Memory B cell (primary cell): Measurements from ENCODE around the gene PRSS33.

Experiments
- ATAC-seq: fragments of 150-1000 bp; cut with Tn5 transposase; 2 replicates; pipeline ENCODE4 v1.10.0; 2021; ENCODE audit warnings: low read depth, mild to moderate bottlenecking, moderate library complexity
- DNase-seq, 2 donors: peaks; one replicate each; pipeline ENCODE4 v3.0.0; 2022; ENCODE audit warnings: low spot score in 2 of 2
- H3K27ac Mint-ChIP-seq: one replicate; pipeline ENCODE4 v1.8.0; 2022; ENCODE audit warnings: mild to moderate bottlenecking, moderate library complexity, mixed read lengths
- H3K27me3 Mint-ChIP-seq: one replicate; pipeline ENCODE4 v1.8.0; 2022; ENCODE audit warnings: mixed read lengths
- H3K36me3 Mint-ChIP-seq: one replicate; pipeline ENCODE4 v1.8.0; 2022; ENCODE audit warnings: mild to moderate bottlenecking, mixed read lengths
- H3K4me1 Mint-ChIP-seq: one replicate; pipeline ENCODE4 v1.8.0; 2022; ENCODE audit warnings: mixed read lengths
- H3K4me3 Mint-ChIP-seq: one replicate; pipeline ENCODE4 v1.8.0; 2022; ENCODE audit warnings: mild to moderate bottlenecking, moderate library complexity, mixed read lengths
- H3K9me3 Mint-ChIP-seq: one replicate; pipeline ENCODE4 v1.8.0; 2022; ENCODE audit warnings: mixed read lengths

The PRSS33 gene

DNA sequence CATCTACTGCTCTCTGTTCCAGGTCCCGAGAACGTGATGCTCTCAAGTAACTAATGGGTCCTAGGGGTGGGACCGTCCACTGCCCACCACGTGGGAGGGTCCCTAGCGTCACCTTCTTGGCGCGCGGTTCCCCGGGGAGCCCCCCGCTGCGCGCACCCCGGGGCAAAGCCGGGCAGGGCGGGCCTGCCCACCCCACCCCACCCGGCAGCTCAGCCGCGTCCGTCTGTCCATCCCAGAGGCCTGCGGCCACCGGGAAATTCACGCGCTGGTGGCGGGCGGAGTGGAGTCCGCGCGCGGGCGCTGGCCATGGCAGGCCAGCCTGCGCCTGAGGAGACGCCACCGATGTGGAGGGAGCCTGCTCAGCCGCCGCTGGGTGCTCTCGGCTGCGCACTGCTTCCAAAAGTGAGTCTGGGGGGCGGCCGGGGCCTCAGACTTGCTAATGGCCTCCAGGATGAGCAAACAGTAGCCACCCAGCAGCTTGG, 11.4 kb upstream of the PRSS33 start:
- Mint-ChIP-seq H3K4me3 (no peak overlapping the region), H3K36me3 (no peaks in the 10 kb centered on the region), H3K27me3 (peaks cover 11% of the 10 kb centered on the region), H3K9me3 (peaks cover 5% of the 10 kb centered on the region), H3K4me1 (no peaks in the 10 kb centered on the region), H3K27ac (no peak overlapping the region)
- DNase-seq (no peak), ATAC-seq (no peak)

GRCh38 chr16:2795395-2796143, 8.2 kb upstream of the PRSS33 start:
- Mint-ChIP-seq H3K4me3 (no peak overlapping the region), H3K4me1 (no peaks in the 10 kb centered on the region), H3K36me3 (no peaks in the 10 kb centered on the region), H3K27ac (no peak overlapping the region), H3K9me3 (no peaks in the 10 kb centered on the region), H3K27me3 (peaks cover 20% of the 10 kb centered on the region)
- DNase-seq (no peak), ATAC-seq (no peak)

GRCh38 chr16:2792940-2793339, 5.6 kb upstream of the PRSS33 start:
- Mint-ChIP-seq H3K36me3 (no peaks in the 10 kb centered on the region), H3K4me3 (no peak overlapping the region), H3K27ac (no peak overlapping the region), H3K9me3 (no peaks in the 10 kb centered on the region), H3K27me3 (peaks cover 26% of the 10 kb centered on the region), H3K4me1 (no peaks in the 10 kb centered on the region)
- no peak for DNase-seq
- ATAC-seq = no peak

GRCh38 chr16:2791174-2791573, 3.8 kb upstream of the PRSS33 start:
- Mint-ChIP-seq H3K4me1 (peaks cover 2% of the 10 kb centered on the region), H3K27me3 (peaks cover 27% of the 10 kb centered on the region), H3K36me3 (no peaks in the 10 kb centered on the region), H3K9me3 (no peaks in the 10 kb centered on the region), H3K4me3 (no peak overlapping the region), H3K27ac (no peak overlapping the region)
- DNase-seq (no peak), ATAC-seq (no peak)

- no peak overlapping the region for H3K4me3 Mint-ChIP-seq
- H3K4me1 Mint-ChIP-seq = peaks cover 6% of the 10 kb centered on the region
- no peaks in the 10 kb centered on the region for H3K36me3 Mint-ChIP-seq
- no peak overlapping the region for H3K27ac Mint-ChIP-seq
- no peak for DNase-seq
- no peak for ATAC-seq
- H3K27me3 Mint-ChIP-seq = peaks cover 30% of the 10 kb centered on the region
- H3K9me3 Mint-ChIP-seq = no peaks in the 10 kb centered on the region
Observed at GRCh38 chr16:2790631-2791030, 3.3 kb upstream of the PRSS33 start.

DNA sequence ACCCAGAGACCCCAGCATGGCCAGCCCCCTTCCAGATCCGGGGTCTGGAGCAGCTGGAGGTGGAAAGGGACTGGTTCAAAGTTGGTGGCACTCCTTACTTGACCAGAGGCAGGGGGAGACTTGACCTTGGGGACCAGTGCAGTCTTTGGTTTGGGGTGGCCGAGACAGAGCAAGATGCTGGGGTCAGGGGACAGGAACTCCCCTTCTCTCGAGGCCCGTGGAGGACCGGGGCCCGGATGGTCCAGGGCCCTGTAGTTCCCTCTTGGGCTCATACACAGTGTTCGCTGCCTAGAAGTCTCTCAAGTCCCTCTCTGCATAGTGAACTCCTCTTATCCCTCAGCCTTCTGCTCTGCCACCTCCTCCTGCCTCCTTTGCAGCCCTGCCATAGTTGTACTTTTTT, 601 bp upstream of the PRSS33 start:
- Mint-ChIP-seq H3K27me3 (peaks cover 26% of the 10 kb centered on the region), H3K4me3 (no peak overlapping the region), H3K27ac (no peak overlapping the region), H3K4me1 (peaks cover 9% of the 10 kb centered on the region), H3K36me3 (no peaks in the 10 kb centered on the region), H3K9me3 (no peaks in the 10 kb centered on the region)
- DNase-seq = no peak
- no peak for ATAC-seq

- no peak for DNase-seq
- Mint-ChIP-seq H3K27me3 (peaks cover 25% of the 10 kb centered on the region), H3K27ac (no peak overlapping the region), H3K9me3 (no peaks in the 10 kb centered on the region), H3K4me3 (peak overlapping the region; percentile 29), H3K36me3 (no peaks in the 10 kb centered on the region), H3K4me1 (peaks cover 9% of the 10 kb centered on the region)
- no peak for ATAC-seq
Observed at GRCh38 chr16:2786826-2787151, 571 bp downstream of the PRSS33 start.

GRCh38 chr16:2786061-2786825, 1.1 kb downstream of the PRSS33 start:
- H3K36me3 Mint-ChIP-seq = no peaks in the 10 kb centered on the region
- peaks cover 9% of the 10 kb centered on the region for H3K4me1 Mint-ChIP-seq
- ATAC-seq (no peak), DNase-seq (no peak)
- H3K4me3 Mint-ChIP-seq = peak overlapping the region; percentile 29
- peaks cover 23% of the 10 kb centered on the region for H3K27me3 Mint-ChIP-seq
- no peaks in the 10 kb centered on the region for H3K9me3 Mint-ChIP-seq
- no peak overlapping the region for H3K27ac Mint-ChIP-seq

DNA sequence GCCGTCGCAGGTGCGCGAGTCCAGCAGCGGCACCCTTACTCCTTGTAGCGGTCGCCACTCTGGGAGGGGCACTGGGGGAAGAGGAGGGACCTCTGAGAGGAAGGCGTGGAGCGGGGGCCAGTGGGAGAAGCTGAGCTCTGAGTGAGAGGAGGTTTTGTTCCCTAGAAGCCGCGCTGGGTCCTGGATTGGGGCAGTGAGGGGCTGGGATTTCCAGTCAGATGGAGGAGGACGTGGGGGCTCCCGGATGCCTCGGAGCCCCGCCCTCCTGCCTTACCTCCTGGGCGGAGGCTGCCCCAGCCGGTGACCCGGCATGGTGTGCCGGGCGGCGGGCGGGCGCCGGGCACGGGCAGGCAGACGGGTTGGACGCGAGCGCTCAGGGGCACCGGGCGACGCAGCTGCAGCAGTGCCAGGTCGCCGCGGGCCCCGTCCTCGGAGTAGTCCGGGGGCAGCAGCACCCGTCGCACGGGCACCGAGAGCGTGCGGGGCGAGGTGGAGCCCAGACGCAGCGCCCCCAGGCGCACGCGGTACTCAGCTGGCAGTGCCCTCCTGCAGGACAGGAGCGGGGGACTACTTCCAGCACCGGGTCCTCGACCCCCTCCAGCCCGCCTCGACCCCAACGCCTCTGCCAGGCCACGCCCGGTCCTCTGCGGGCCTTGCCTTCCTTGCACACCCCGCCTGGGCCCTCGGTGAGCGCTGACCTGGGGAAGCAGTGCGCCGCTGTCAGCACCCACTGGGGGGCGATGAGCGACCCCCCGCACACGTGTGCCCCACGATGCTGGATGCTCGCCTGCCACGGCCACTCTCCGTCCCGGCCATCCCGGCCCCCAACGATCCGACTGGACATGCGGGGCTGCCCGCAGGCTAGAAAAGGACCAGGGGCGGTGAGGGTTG, 2.0 kb downstream of the PRSS33 start:
- ATAC-seq (peak; percentile 70), DNase-seq (no peak)
- Mint-ChIP-seq H3K9me3 (no peaks in the 10 kb centered on the region), H3K4me3 (peak overlapping the region; percentile 82), H3K27me3 (peaks cover 16% of the 10 kb centered on the region), H3K36me3 (no peaks in the 10 kb centered on the region), H3K27ac (no peak overlapping the region), H3K4me1 (peaks cover 9% of the 10 kb centered on the region)

GRCh38 chr16:2784358-2785100, 2.8 kb downstream of the PRSS33 start:
- ATAC-seq (no peak), DNase-seq (no peak)
- no peaks in the 10 kb centered on the region for H3K36me3 Mint-ChIP-seq
- H3K4me3 Mint-ChIP-seq = peak overlapping the region; percentile 82
- peaks cover 15% of the 10 kb centered on the region for H3K27me3 Mint-ChIP-seq
- H3K27ac Mint-ChIP-seq = no peak overlapping the region
- no peaks in the 10 kb centered on the region for H3K9me3 Mint-ChIP-seq
- H3K4me1 Mint-ChIP-seq = peaks cover 9% of the 10 kb centered on the region

DNA sequence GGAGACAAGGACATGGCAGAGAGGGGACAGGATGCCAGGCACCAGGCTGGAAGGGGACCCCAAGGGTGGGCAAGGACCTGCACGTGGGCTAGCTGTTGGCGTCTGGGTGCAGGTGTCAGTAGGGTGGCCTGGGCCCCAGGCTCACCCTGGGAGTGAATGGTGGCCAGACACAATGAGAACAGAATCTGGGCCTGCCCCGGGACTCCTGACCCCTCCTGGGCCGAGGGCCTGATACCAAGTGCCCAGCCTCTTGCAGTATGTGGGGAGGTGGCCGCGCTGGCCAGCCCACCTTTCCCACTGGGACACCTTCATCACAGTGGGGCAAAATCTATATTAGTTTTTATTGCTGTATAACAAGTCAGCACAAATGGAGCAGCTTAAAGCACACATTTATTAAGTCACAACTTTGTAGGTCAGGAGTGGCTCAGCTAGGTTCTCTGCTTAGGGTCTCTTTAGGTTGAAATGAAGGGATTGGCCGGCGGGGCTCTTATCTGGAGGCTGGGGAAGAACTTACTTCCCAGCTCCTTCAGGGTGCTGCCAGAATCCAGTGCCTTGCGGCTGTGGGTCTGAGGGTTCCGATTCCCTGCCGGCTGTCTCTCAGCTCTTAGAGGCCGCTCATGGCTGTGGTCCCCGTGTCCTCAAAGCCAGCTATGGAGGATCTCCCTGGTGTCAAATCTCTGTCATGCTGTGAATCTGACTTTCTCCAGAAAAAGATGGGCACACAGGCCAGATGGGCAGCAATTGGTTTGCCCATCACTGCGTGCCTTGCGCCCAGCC, 3.6 kb downstream of the PRSS33 start:
- Mint-ChIP-seq H3K27me3 (peaks cover 14% of the 10 kb centered on the region), H3K4me3 (peak overlapping the region; percentile 53), H3K4me1 (peaks cover 9% of the 10 kb centered on the region), H3K27ac (no peak overlapping the region), H3K36me3 (no peaks in the 10 kb centered on the region), H3K9me3 (no peaks in the 10 kb centered on the region)
- DNase-seq (no peak), ATAC-seq (no peak)

DNA sequence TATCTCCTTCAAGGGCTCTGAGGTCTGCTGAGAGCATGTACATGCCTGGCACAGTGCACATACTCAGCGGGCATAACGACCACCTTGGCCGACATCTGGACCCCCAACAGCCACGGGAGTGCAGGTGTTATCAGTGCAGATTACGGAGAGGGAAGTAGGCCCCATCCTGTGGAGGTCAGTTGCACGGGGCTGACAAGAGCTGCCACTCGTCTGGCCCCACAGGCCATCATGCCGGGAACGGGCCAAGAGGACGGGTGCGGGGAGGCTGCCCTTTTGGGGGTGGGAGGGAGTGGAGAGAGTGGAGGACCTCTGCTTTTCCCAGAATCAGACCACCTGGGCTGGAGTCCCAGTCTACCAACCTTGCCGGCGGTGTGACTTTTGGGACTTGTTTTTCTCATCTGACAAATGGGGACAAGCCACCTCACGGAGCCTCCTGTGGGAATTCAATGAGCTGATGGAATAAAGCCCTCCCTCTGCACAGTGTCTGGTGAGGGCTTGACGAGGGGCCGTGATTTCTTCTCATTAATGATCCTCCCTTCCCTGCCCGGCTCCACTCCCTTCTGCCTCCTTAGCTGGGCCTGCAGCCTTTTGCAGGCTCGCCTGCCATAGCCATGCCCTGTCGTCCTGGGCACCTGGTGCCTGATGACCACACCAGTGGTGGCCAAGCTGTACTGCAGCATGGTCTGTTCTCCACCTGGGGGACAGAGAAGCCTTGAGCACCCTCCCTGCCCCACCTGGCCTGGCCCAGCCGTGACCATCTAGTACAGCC, 4.6 kb downstream of the PRSS33 start:
- H3K4me3 Mint-ChIP-seq = no peak overlapping the region
- no peak for DNase-seq
- peaks cover 12% of the 10 kb centered on the region for H3K27me3 Mint-ChIP-seq
- peaks cover 18% of the 10 kb centered on the region for H3K4me1 Mint-ChIP-seq
- H3K9me3 Mint-ChIP-seq = no peaks in the 10 kb centered on the region
- no peaks in the 10 kb centered on the region for H3K36me3 Mint-ChIP-seq
- H3K27ac Mint-ChIP-seq = no peak overlapping the region
- ATAC-seq = no peak
